GM19463 (cell line): ENCODE results near the gene UNC93B1.
"Not testable (repeated sequence)": the region's sequence is repeated elsewhere in the genome, so short reads cannot be mapped to it uniquely, and the experiment has no call there.

Experiments used
- ATAC-seq: cut with Tn5 transposase; IDR thresholded peaks from one replicate; pipeline ENCODE4 v1.9.1; 2021; ENCODE audit warnings: mild to moderate bottlenecking, moderate library complexity; ENCODE audit not compliant: unreplicated experiment

Gene UNC93B1

DNA sequence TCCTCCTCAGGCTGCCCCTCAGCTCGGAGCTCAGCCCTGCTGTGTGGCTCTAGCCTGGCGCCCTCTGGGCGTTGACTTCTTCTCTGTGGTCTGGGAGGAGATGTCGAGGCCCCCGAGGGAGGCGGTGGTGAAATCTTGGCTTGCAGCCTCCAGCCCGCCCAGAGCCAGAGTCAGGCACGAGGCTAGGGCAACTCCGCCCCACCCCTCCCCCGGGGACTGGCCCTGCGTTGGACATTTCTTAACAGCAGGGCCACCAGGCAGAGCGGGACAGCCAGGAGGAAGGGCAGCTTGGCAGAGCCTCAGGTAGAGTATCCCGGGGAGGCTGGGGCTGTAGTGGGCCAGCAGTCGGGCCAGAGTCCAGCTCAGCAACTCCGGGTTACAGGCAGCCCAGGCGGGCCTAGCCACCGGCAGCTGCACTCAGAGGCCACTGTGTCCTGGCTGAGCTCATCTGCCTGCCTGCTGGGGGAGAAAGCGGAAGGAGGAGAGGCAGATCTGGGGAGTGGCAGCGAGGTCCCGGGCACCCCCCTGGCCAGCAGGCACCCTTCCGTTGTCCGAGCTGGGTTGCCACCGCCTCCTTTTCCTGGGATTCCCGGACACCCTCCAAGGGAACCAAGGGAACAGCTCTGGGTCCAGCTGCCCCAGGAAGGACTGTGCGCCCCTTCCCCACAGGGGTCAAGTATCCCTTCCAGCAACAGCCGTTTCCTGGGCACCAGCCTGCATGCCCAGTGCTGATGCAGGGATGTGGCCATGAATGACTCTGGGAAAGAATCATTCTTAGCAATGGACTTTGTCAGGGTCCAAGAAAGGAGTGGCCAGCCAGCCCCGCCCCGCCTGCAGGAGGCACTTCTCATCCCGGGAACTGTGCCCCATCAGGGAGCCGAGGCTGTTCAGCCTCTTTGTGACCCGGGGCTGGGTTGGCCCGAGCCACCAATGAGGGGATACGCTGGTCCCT lies 6.5 kb upstream of the UNC93B1 start, which contains the start of gene ALDH3B1:
ALDH3B1 (plus strand) TSS at position 238 of the 952 bp plus-strand sequence. CDS start 4,971 bp downstream, outside the sequence.
- ATAC-seq, result no peak

GRCh38 chr11:68009391-68010089 lies 5.6 kb upstream of the UNC93B1 start:
- ATAC-seq, result no peak

GRCh38 chr11:68008381-68009337 lies 4.8 kb upstream of the UNC93B1 start:
- ATAC-seq, result no peak

DNA sequence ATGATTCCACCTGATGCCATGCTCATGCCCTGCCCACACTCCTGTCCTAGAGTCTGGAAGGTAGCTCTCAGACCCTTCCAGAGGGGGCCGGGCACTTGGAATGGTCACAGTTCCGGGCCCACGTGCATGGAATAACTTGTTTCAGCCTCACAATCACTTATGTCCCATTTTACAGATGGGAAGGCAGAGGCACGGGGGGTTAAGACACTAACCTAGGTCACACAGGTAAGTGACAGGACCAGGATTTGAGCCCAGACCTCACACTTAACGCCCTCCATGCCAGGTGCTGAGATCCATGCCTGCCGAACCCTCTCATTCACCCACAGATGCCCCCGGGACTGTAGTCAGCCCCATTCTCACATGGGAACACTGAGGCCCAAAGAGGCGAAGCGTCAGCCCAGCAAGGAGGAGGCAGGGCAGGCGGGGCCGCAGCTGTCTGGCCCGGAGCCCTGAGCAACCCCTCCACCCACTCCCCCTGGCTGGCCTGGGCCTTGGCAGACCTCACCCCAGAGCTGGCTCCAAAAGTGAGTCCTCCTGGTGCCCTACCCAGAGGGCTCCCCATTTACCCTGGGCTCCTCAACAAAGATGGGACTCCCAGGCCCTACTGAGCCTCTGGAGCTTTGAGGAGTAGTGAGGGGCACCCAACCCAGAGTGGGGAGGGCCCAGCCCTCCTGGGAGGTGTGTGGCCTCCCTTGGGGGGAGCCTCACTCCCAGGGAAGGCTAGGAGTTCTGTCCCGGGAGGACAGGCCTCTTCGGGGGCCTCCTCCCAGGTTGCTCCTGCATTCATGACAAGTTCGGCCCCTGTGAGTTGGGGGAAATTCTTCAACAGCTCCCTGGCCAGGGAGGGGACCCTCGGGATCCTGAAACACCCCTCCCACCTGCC lies 3.8 kb upstream of the UNC93B1 start:
- no peak for ATAC-seq

DNA sequence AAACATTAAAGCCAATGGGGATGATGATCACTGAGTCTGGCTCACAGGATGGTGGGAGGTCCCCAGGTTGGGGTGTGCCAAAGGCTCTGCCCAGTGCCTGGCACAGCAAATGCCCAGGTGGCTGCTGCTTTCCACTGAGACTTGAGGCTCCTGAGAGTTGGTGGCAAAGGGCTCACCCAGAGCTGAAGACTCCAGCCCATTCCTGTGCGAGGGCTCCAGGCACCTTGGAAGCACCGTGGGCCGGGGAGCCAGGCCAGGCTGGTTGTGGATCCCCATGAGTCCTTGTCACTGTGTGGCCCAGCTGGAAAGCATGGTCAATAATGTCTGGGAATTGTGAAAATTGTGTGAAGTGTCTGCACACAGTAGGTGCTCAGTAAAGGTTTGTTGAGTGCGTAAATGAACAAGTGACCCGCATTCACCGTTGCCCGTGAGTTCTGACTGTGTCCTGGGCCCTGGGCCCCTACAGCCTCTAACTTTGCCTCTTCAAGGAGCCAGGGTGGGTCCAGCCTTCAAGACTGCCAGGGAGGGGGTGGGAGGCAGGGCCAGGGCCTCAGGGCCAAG lies 2.8 kb upstream of the UNC93B1 start:
- no peak for ATAC-seq

DNA sequence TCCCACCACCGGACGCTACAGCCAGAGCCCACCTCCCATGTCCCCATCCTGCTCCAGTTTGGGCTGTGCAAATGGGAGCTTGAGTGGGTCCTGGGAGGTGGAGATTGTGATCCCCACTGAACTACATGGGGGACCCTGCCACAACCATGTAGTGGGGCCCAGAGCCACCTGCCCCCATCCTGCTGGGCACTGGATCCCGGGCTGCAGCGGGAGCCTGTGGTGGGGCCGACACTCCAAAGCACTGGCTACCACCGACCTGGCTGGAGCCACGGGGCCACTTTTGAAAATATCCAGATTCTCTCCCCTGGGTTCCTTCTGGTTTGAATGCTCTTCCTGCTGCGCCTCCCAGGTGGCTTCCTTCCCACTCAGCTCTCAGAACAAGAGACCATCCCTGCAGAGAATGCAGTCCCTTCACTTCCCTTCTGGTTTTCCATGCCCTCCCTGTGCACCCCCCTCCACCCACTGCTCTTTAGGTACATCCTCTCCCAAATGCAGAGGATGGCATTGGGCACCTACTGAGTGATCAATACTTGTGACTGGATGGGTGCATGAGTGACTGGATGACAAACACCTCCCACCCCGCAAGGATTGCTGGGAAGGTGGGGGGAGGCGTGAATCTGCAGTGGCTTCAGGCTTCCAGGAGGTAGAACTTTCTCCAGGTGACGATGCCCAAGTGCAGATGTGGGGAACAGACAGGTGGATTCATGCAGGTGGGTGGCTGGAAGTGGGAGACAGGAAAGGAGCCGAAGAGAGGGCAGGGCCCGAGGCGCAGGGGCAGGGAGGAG lies 846 bp upstream of the UNC93B1 start:
- no peak for ATAC-seq

GRCh38 chr11:68002938-68003845 lies 705 bp downstream of the UNC93B1 start:
- ATAC-seq, result peak; percentile 43

- ATAC-seq, result peak; percentile 9
These were observed 1.3 kb downstream of the UNC93B1 start for GRCh38 chr11:68002575-68002937.

DNA sequence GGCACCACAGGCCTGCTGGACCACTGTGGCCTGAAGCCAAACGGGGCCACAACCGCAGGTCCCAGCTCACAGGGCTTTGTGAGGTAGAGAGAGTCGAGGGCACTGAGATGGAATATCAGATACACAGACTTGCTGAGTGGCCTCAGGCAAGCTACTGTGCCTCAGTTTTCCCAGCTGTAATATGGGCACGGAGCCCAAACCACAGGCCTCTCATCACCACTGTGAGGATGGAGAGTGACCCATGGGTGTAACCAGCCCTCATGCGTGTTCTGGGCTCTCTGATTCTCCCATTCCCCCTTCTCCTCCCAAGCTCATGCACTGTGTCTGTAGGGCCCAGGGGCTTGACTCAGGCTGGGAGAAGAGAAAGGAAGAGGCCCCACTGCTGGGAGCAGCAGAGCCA lies 4.2 kb downstream of the UNC93B1 start:
- ATAC-seq, result no peak

DNA sequence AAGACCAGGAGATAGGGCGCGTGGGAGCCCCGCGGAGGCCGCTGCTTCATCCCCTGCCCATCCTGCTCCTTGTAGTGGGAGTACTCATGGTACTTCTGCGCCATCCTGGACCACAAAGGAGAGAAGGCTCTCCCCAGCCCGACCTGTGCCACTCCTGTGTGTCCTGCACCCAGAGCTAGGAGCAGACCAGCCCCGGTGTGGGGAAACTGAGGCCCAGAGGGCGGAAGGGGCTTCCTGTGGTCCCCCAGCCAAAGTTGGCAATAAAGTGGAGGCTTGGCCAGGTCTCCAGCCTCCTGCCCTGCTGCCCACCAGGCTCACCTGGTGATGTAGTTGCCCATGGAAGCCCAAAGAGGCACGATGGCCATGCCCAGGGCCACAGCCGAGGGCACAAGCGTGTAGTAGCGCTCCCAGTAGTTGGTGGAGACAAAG lies 4.7 kb downstream of the UNC93B1 start:
- no peak for ATAC-seq

DNA sequence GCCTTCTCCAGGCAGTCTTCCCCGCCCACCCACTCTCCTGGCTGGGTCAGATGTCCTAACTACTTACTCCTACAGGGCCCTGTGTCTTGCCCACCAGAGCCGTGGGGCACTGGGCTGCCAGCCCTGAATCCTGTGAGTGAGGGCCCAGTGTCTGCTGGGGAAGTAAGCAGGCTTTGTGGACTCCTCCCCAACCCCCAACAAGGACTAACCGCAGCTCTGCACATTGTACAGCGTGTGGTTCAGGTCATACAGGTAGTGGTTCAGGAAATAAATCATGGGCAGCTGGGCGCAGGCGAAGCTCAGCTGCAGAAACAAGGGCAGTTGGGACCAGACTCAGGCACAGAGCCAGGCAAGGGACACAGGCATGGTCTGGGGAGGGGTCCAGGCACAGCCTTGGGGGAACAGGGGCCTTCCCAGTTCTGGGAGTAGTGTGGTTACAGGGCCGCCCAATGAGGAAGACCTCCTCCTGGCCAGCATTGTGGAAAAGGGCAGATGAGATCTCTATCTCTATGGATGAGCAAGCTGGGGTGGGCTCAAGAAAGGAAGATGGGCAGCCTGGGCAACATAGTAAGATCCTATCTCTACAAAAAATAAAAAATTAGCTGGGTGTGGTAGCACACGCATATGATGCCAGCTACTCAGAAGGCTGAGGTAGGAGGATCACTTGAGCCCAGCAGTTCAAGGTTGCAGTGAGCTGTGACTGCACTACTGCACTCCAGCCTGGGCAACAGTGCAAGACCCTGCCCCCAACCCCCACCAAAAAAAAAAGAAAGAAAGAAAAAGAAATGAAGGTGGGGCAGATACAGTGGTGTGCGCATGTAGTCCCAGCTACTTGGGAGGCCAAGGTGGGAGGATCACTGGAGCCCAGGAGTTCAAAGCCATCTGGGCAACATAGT lies 5.5 kb downstream of the UNC93B1 start:
- ATAC-seq, result no peak

DNA sequence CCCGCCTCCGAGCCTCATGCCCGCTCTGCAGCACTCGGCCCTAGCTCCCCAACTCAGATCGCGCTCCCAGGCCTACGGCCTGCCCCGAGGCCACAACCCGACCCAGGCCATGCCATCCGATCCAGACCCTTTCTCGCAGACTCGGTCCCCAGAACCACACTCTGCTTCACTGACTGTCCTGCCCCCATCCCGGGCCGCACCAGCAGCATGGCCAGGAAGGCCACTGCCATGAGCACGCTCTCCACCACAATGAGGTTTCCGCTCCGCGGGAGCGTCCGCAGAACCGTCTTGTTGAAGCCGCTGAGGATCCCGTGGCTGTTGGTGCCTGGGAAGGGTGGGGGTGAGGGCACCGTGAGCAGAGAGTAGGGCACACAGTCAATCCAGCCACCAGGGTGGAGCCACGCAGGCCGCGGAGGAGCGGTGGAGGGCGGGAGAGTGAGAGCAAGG lies 6.4 kb downstream of the UNC93B1 start:
- ATAC-seq, result no peak

DNA sequence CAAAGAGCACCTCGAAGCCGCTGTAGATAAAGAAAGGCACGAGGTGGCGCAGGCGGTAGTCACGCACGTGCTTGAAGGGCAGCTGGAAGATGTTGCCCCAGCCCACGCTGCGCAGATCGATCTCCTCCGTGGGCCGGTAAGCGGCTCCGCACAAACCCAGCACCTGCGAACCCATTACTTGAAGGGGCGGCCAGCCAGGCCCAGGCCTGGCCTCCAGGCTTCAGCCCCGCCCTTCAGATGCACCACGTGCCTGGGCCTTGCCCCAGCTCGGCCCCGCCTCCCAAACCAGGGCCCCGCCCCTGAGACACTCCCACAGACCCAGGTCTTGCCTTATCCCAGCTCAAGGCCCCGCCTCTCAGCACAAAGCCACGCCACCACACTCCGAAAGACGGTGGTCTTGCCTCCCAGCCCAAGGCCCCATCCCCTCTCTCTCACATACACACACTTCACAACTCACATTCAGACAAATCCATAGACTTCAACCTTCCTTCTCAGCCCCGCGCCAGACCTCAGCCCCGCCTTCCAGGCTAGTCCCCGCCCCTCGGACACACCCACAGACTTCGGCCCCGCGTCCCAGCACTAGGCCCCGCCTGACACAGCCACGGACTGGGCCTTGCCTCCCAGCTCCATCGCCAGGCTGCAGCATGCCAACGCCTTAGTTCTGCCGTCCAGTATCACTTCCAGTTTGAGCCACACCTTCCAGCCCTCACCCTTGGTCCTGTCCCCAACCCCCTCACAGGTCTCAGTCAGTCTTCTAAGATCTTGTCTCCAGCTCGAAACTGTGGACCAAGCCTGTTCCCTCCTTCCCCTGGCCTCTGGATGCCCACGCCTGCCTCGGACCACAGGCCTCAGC lies 7.0 kb downstream of the UNC93B1 start:
- no peak for ATAC-seq

DNA sequence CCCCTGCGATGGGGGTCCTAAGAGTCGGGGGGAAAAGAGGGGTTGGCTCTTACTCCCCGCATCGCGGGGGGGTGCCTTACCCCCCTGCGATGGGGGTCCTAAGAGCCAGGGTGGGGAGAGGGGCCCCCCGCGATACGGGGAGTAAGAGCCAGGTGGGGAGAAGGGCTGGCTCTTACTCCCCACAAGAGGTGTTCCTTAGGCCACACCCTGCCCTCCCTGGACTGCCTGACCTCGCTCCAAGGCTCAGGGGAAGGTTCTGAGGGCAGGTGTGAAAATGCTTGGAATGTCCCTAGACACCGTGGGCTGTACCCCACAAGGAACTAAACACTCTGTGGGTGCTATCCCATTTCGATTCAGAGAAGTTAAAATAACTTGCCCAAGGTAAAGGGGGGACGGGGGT lies 7.8 kb downstream of the UNC93B1 start:
- ATAC-seq, result no peak

GRCh38 chr11:67995579-67995978 lies 8.3 kb downstream of the UNC93B1 start:
- not testable (repeated sequence) for ATAC-seq

DNA sequence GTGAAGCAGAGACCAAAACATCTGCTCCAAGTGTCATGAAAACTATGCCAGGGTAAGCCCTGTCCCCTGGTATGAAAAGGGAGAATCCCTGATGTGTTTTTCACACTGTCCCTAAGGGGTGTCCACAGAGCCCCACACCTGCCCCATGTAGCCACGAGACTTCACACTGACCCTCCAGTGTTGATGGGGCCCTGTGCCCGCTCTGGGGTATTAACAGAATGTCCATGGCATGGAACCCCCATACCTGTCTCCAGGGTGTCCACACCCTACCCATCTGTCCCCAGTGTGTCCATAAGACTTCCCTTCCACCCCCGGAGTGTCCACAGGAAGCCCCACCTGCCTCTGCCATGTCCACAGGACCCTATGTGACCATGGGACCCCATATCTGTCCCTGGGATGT lies 8.8 kb downstream of the UNC93B1 start:
- not testable (repeated sequence) for ATAC-seq
